GM12891 (cell line): ENCODE data around the gene IGSF8.

Experiments
- POLR2A ChIP-seq: IDR thresholded peaks from 2 replicates; pipeline ENCODE4 v1.6.1; 2011; ENCODE audit warnings: low read depth, low read length, control low read depth
- POLR2AphosphoS5 ChIP-seq: IDR thresholded peaks from 2 replicates; pipeline ENCODE4 v1.6.1; 2011; ENCODE audit warnings: low read depth, low read length, control low read depth
- TAF1 ChIP-seq: IDR thresholded peaks from 2 replicates; pipeline ENCODE4 v1.6.1; 2011; ENCODE audit warnings: low read depth, low read length, control low read depth

GRCh38 chr1:160133990-160134770 is 35.8 kb upstream of the IGSF8 start:
- TF ChIP-seq POLR2AphosphoS5 = no peak
- no peak for TF ChIP-seq POLR2A
- no peak for TF ChIP-seq TAF1
